ENCODE results near the gene SNAI1. TPM values are rescaled to one million over a fixed set of nuclear protein-coding genes. Genes with fewer than 3 reads are reported as not detected.

SNAI1 gene
- total and polyA plus RNA-seq, 2 donors from 2014 or later: 3.7 to 4.5 TPM

DNA sequence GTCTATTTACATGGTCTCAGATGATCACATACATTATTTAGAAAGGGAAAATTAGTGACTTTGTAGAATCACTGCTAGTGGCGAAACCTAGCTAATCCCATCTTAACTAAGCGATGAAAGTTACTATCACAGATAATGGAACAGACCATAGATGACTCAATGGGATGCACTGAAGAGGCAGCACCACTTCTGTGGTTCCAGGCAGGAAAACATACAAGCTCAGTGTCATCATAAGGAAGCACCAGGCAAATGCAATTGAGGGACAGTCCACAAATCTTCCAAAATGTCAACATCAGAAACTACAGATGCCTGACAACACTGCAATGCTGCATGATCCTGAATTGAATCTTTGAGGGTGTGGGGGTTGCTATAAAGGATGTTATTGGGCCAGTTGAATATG lies 15.9 kb upstream of the SNAI1 start:
- Histone ChIP-seq H3K4me1 (ENCODE audit: control insufficient read depth in 2 of 3, insufficient read depth in 2 of 3, low read depth in 1 of 3, low read length in 3 of 3) (peaks cover 0 to 3% (median 0%) of the 10 kb centered on the region in 3 donors), H3K9ac (ENCODE audit: low read length in 3 of 3) (no peak overlapping the region), H3K27me3 (ENCODE audit: control insufficient read depth, insufficient read depth, low read length) (no peaks in the 10 kb centered on the region), H3K36me3 (ENCODE audit: control insufficient read depth in 2 of 3, insufficient read depth in 3 of 3, low read length in 3 of 3) (no peaks in the 10 kb centered on the region), H3K9me3 (ENCODE audit: control insufficient read depth in 2 of 3, insufficient read depth in 1 of 3, low read length in 3 of 3) (no peaks in the 10 kb centered on the region), H3K4me3 (ENCODE audit: low read length in 3 of 3) (no peak overlapping the region), H3K27ac (ENCODE audit: low read depth in 2 of 2, low read length in 2 of 2) (no peak overlapping the region)
- DNase-seq (no peak), FAIRE-seq (no peak)
- intact Hi-C loops (cut with DNase I): no loop called here
- TF ChIP-seq CTCF (IDR thresholded peaks at IDR 0.05; ENCODE audit: borderline replicate concordance, extremely low read depth, insufficient read depth): no peak

DNA sequence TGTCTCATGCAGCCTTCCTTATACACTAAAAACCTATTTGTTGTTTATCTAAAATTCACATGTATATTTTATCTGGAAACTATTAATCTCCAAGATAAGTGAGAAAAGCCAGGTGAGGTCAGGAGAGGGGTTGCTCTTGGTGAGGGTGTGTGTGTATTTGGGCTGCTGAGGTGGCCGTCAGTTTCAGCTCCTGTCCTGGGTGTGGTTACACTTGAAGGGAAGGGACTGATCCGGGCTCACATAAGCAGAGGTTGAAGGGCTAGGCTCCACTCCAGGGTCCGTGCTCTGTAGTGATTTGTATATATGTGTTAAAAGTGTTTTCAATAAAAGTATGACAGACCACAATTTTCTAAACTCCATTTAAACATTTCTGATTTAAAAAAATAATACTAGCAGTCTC lies 13.5 kb upstream of the SNAI1 start:
- H3K4me1 ChIP-seq (ENCODE audit: control insufficient read depth in 2 of 3, insufficient read depth in 2 of 3, low read depth in 1 of 3, low read length in 3 of 3): peaks cover 0 to 3% (median 0%) of the 10 kb centered on the region in 3 donors
- H3K4me3 ChIP-seq (ENCODE audit: low read length in 3 of 3): no peak overlapping the region
- DNase-seq: no peak
- no peak for TF ChIP-seq CTCF (IDR thresholded peaks at IDR 0.05; ENCODE audit: borderline replicate concordance, extremely low read depth, insufficient read depth)
- intact Hi-C loops (cut with DNase I): no loop called here
- H3K9me3 ChIP-seq (ENCODE audit: control insufficient read depth in 2 of 3, insufficient read depth in 1 of 3, low read length in 3 of 3): no peaks in the 10 kb centered on the region
- no peak overlapping the region for H3K9ac ChIP-seq (ENCODE audit: low read length in 3 of 3)
- FAIRE-seq: no peak
- H3K36me3 ChIP-seq (ENCODE audit: control insufficient read depth in 2 of 3, insufficient read depth in 3 of 3, low read length in 3 of 3): no peaks in the 10 kb centered on the region
- H3K27me3 ChIP-seq (ENCODE audit: control insufficient read depth, insufficient read depth, low read length): no peaks in the 10 kb centered on the region
- H3K27ac ChIP-seq (ENCODE audit: low read depth in 2 of 2, low read length in 2 of 2): no peak overlapping the region

DNA sequence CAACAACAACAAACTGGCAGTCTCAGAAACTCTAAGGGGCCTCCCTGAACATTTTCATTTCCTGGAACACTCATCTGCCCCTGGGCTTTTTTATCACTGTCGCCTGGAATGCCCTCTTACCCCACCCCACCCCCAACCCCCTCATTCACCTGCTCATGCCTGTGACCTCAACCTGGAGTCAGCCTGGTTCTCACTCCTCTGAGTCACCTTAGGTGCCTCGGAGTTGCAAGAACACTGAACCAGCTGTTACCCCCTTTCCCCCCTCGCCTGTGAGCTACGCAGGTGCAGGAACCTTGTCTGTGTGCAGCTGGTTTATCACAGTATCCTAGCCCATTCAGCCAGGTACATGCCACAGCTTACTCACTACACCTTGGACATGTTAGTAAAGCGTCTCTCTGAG lies 12.8 kb upstream of the SNAI1 start:
- H3K4me1 ChIP-seq (ENCODE audit: control insufficient read depth in 2 of 3, insufficient read depth in 2 of 3, low read depth in 1 of 3, low read length in 3 of 3): peaks cover 0 to 3% (median 0%) of the 10 kb centered on the region in 3 donors
- no peaks in the 10 kb centered on the region for H3K27me3 ChIP-seq (ENCODE audit: control insufficient read depth, insufficient read depth, low read length)
- no peak for FAIRE-seq
- no peak for TF ChIP-seq CTCF (IDR thresholded peaks at IDR 0.05; ENCODE audit: borderline replicate concordance, extremely low read depth, insufficient read depth)
- intact Hi-C loops (cut with DNase I): no loop called here
- H3K9me3 ChIP-seq (ENCODE audit: control insufficient read depth in 2 of 3, insufficient read depth in 1 of 3, low read length in 3 of 3): no peaks in the 10 kb centered on the region
- no peak overlapping the region for H3K4me3 ChIP-seq (ENCODE audit: low read length in 3 of 3)
- H3K27ac ChIP-seq (ENCODE audit: low read depth in 2 of 2, low read length in 2 of 2): no peak overlapping the region
- no peaks in the 10 kb centered on the region for H3K36me3 ChIP-seq (ENCODE audit: control insufficient read depth in 2 of 3, insufficient read depth in 3 of 3, low read length in 3 of 3)
- no peak for DNase-seq
- H3K9ac ChIP-seq (ENCODE audit: low read length in 3 of 3): no peak overlapping the region

DNA sequence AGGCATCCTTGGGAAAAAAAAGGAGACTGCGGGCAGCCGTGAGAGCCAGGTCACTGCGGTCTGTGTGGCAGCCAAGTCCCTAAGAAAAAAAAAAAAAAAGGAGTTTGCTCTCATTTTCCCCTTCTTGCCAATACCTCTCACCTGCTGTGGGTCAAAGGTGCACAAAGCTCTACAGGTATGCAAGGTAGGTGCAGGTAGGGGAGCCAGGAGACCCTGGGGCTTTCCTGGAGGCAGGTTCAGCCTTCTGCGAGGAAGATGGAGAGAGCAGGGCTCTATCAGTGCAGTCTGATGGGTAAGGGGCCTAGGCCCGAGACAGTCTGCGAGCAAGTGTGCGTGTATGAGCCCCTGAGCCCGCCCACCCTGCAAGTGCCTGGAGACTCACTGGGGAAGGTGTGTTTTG lies 12.3 kb upstream of the SNAI1 start:
- Histone ChIP-seq H3K4me1 (ENCODE audit: control insufficient read depth in 2 of 3, insufficient read depth in 2 of 3, low read depth in 1 of 3, low read length in 3 of 3) (peaks cover 0 to 2% (median 0%) of the 10 kb centered on the region in 3 donors), H3K36me3 (ENCODE audit: control insufficient read depth in 2 of 3, insufficient read depth in 3 of 3, low read length in 3 of 3) (no peaks in the 10 kb centered on the region), H3K4me3 (ENCODE audit: low read length in 3 of 3) (no peak overlapping the region), H3K27me3 (ENCODE audit: control insufficient read depth, insufficient read depth, low read length) (no peaks in the 10 kb centered on the region), H3K9me3 (ENCODE audit: control insufficient read depth in 2 of 3, insufficient read depth in 1 of 3, low read length in 3 of 3) (no peaks in the 10 kb centered on the region), H3K9ac (ENCODE audit: low read length in 3 of 3) (no peak overlapping the region), H3K27ac (ENCODE audit: low read depth in 2 of 2, low read length in 2 of 2) (no peak overlapping the region)
- TF ChIP-seq CTCF (IDR thresholded peaks at IDR 0.05; ENCODE audit: borderline replicate concordance, extremely low read depth, insufficient read depth): no peak
- DNase-seq (no peak), FAIRE-seq (no peak)
- intact Hi-C loops (cut with DNase I): no loop called here
